KG1 (cell line): ENCODE results near the gene EMP3.

Experiments used
- DNase-seq: peaks from one replicate; lab custom pipeline; 2025; lab: John Stamatoyannopoulos, UW

EMP3 gene

DNA sequence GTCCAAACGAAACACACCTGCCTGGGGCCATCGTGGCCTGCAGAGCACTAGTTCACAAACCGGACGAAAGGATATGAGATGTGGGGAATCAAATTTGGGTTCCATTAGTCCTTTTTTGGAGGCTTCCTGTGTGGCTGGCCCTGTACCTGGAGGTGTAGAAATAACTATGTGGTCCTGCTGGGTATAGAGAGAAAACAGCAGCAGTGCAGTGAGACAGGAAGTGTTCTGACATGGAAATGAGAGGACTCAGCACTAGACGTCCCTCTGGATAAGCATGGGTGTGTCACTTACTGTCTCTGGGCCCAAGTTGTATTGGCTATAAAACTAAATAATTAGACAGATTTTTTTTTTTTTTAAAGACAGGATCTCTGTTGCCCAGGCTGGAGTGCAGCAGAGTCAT is 53.7 kb downstream of the EMP3 start:
- no peak for DNase-seq
